ENCODE measurements around the gene GREM1. TPM values are rescaled to one million over a fixed set of nuclear protein-coding genes. Genes with fewer than 3 reads are reported as not detected.

GREM1 gene
- total and polyA plus RNA-seq, 2 of the 4 experiments (the other 2 are of a cell fraction) = 848 to 852 TPM

GRCh38 chr15:32743411-32744140 lies 25.8 kb downstream of the GREM1 start:
- H3K14ac ChIP-seq (replicated peaks; ENCODE audit: low read depth, low read length) = no peak overlapping the region

More at GRCh38 chr15:32743411-32744140, 25.8 kb downstream of the GREM1 start:
- H2AK9ac ChIP-seq (replicated peaks; ENCODE audit: low read depth, low read length, poor library complexity) = no peak overlapping the region
- no peak overlapping the region for H4K8ac ChIP-seq (ENCODE audit: low read depth in 2 of 2, low read length in 2 of 2)
- H3K9me3 ChIP-seq (ENCODE audit: control insufficient read depth, insufficient read depth, low read length) = peaks cover 2% of the 10 kb centered on the region; the same call in 1 of the 2 replicates
- no peak for ATAC-seq (ENCODE audit: low read depth)
- H3K4ac ChIP-seq (ENCODE audit: low read depth, low read length) = no peak overlapping the region
- no peak overlapping the region for H4K91ac ChIP-seq (ENCODE audit: insufficient read depth, low read depth, low read length)
- no peak overlapping the region for H3K23ac ChIP-seq (ENCODE audit: low read depth, low read length)
- H3K9me1 ChIP-seq (ENCODE audit: insufficient read depth, low read length) = no peaks in the 10 kb centered on the region
- no peak overlapping the region for H2BK20ac ChIP-seq (ENCODE audit: low read depth, low read length)
- DNase-seq = no peak
- peaks cover 0 to 7% of the 10 kb centered on the region in 2 experiments; a peak in 2 of 4 replicates for H3K79me1 ChIP-seq (ENCODE audit: low read depth in 1 of 2, low read length in 2 of 2)
- H3K18ac ChIP-seq (ENCODE audit: low read depth, low read length) = no peak overlapping the region; the same call in 1 of the 2 replicates
- H3K4me3 ChIP-seq (ENCODE audit: insufficient read depth, low read depth, low read length) = no peak overlapping the region
- no peak overlapping the region for H3K27ac ChIP-seq (ENCODE audit: insufficient read depth, low read length)
- H3K56ac ChIP-seq (ENCODE audit: extremely low read depth, insufficient read depth, low read length) = no peak overlapping the region
- no TSS peak for BruUV-seq (replicated peaks)
- dilution Hi-C loops (cut with HindIII; ENCODE audit: low sequenced_read_pairs, unreplicated experiment) (no loop called here), in situ Hi-C loops (cut with MboI; ENCODE audit: low sequenced_read_pairs) (no loop called here), intact Hi-C loops (cut with micrococcal nuclease) (no loop called here)
- no peaks in the 10 kb centered on the region for H3K27me3 ChIP-seq (ENCODE audit: control insufficient read depth, insufficient read depth, low read length)
- no peak overlapping the region for H3K4me2 ChIP-seq (ENCODE audit: low read depth, low read length)
- H2AFZ ChIP-seq (replicated peaks; ENCODE audit: low read length, poor library complexity) = no peak overlapping the region
- H3K4me1 ChIP-seq (ENCODE audit: control insufficient read depth, insufficient read depth, low read length) = no peaks in the 10 kb centered on the region; the same call in 1 of the 2 replicates
- no peaks in the 10 kb centered on the region; the same call in 1 of the 2 replicates for H4K20me1 ChIP-seq (ENCODE audit: insufficient read depth, low read length)
- H3K36me3 ChIP-seq (ENCODE audit: control insufficient read depth, insufficient read depth, low read length) = peaks cover 1% of the 10 kb centered on the region
- H2AK5ac ChIP-seq (ENCODE audit: low read depth, low read length) = no peak overlapping the region
- CTCF ChIA-PET = no interaction called here
- H3K9ac ChIP-seq (ENCODE audit: low read depth, low read length) = no peak overlapping the region
- POLR2A ChIA-PET (ENCODE audit: unreplicated experiment) = interaction anchor here (0.5 to 0.6 kb wide), 2 partner anchors 19 to 1198 kb away, joined by 3 read pairs; no protein-coding TSS in a partner anchor
- TF ChIP-seq POLR2A (IDR thresholded peaks at IDR 0.05; ENCODE audit: low read depth, low read length) (no peak), SMC3 (IDR thresholded peaks at IDR 0.05; ENCODE audit: low read depth, low read length) (no peak), CEBPB (IDR thresholded peaks at IDR 0.05; ENCODE audit: low read depth, low read length) (no peak), CHD1 (IDR thresholded peaks at IDR 0.05; ENCODE audit: low read depth, low read length) (no peak), FOS (IDR thresholded peaks at IDR 0.05; ENCODE audit: low read depth, low read length) (no peak), MAFK (IDR thresholded peaks at IDR 0.05; ENCODE audit: low read depth, low read length) (no peak), MXI1 (IDR thresholded peaks at IDR 0.05; ENCODE audit: borderline replicate concordance, low read depth, low read length) (no peak), MAZ (IDR thresholded peaks at IDR 0.05; ENCODE audit: borderline replicate concordance, low read depth, low read length) (no peak), NFE2L2 (IDR thresholded peaks at IDR 0.05; ENCODE audit: low read depth, low read length) (no peak)
- TF ChIP-seq, protein P1, sequence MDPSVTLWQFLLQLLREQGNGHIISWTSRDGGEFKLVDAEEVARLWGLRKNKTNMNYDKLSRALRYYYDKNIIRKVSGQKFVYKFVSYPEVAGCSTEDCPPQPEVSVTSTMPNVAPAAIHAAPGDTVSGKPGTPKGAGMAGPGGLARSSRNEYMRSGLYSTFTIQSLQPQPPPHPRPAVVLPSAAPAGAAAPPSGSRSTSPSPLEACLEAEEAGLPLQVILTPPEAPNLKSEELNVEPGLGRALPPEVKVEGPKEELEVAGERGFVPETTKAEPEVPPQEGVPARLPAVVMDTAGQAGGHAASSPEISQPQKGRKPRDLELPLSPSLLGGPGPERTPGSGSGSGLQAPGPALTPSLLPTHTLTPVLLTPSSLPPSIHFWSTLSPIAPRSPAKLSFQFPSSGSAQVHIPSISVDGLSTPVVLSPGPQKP (IDR thresholded peaks at IDR 0.05; ENCODE audit: borderline replicate concordance, low read depth, low read length) = no peak
- TF ChIP-seq, protein P2, sequence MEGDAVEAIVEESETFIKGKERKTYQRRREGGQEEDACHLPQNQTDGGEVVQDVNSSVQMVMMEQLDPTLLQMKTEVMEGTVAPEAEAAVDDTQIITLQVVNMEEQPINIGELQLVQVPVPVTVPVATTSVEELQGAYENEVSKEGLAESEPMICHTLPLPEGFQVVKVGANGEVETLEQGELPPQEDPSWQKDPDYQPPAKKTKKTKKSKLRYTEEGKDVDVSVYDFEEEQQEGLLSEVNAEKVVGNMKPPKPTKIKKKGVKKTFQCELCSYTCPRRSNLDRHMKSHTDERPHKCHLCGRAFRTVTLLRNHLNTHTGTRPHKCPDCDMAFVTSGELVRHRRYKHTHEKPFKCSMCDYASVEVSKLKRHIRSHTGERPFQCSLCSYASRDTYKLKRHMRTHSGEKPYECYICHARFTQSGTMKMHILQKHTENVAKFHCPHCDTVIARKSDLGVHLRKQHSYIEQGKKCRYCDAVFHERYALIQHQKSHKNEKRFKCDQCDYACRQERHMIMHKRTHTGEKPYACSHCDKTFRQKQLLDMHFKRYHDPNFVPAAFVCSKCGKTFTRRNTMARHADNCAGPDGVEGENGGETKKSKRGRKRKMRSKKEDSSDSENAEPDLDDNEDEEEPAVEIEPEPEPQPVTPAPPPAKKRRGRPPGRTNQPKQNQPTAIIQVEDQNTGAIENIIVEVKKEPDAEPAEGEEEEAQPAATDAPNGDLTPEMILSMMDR (conservative IDR thresholded peaks at IDR 0.05; ENCODE audit: low read depth, low read length) = no peak
- H4K5ac ChIP-seq (ENCODE audit: low read depth, low read length) = no peak overlapping the region
- no peak overlapping the region for H2BK120ac ChIP-seq (ENCODE audit: low read depth, low read length)
- WGBS, 2 experiments (ENCODE audit: extremely low coverage in 2 of 2, insufficient read length in 1 of 2) = no CpG with 5 or more reads among the region's 5 CpGs
- H2BK15ac ChIP-seq (ENCODE audit: low read depth, low read length) = no peak overlapping the region
- no peak overlapping the region for H2BK5ac ChIP-seq (ENCODE audit: low read depth, low read length, poor library complexity, severe bottlenecking)
